Common myeloid progenitor, CD34-positive (primary cell): ENCODE measurements around the gene ISCU.
A peak's percentile ranks its signal among the peaks of the same experiment; 100 is the strongest.

Experiments
- CTCF ChIA-PET: fragments of 350-600 bp; sonication (Branson Sonifier 250); formaldehyde crosslinking; loops from one replicate; lab custom pipeline; 2021; ENCODE audit warnings: antibody characterized with exemption; lab: Charles Lee
- POLR2A ChIA-PET: fragments of 350-600 bp; sonication (Branson Sonifier 250); formaldehyde crosslinking; loops from one replicate; lab custom pipeline; 2021; ENCODE audit warnings: antibody characterized with exemption; lab: Charles Lee
- DNase-seq, 3 donors: peaks; one replicate each; pipeline versions ENCODE4 v3.0.0 to v3.0.0-alpha.2; 2013
- H3K27ac ChIP-seq, 2 experiments: 1 replicate in 1 of 2; 2 replicates in 1 of 2; pipeline ENCODE4 v1.7.0; 2013; ENCODE audit warnings: inconsistent platforms in 2 of 2, low read length in 2 of 2, mild to moderate bottlenecking in 2 of 2, low read depth in 1 of 2, moderate library complexity in 1 of 2; ENCODE audit not compliant: severe bottlenecking in 2 of 2, insufficient read depth in 1 of 2, poor library complexity in 1 of 2
- H3K27me3 ChIP-seq, 5 experiments: replicated peaks in 2 of 5; 1 replicate in 3 of 5; 2 replicates in 2 of 5; pipeline versions ENCODE4 v1.6.1 to v1.7.0; 2013; ENCODE audit warnings: low read length in 4 of 5, mild to moderate bottlenecking in 2 of 5, moderate library complexity in 2 of 5, inconsistent platforms in 1 of 5; ENCODE audit not compliant: insufficient read depth in 5 of 5, control insufficient read depth in 4 of 5
- H3K36me3 ChIP-seq, 4 experiments: 1 replicate in 2 of 4; 2 replicates in 2 of 4; pipeline versions ENCODE4 v1.6.1 to v1.7.0; 2013; ENCODE audit warnings: low read length in 3 of 4, control low read depth in 1 of 4, mild to moderate bottlenecking in 1 of 4; ENCODE audit not compliant: control insufficient read depth in 4 of 4, insufficient read depth in 4 of 4
- H3K4me1 ChIP-seq, 4 experiments: 1 replicate in 3 of 4; 2 replicates in 1 of 4; pipeline versions ENCODE4 v1.6.1 to v1.7.1; 2013; ENCODE audit warnings: low read length in 3 of 4, mild to moderate bottlenecking in 3 of 4, control low read depth in 1 of 4, inconsistent platforms in 1 of 4, moderate library complexity in 1 of 4; ENCODE audit not compliant: control insufficient read depth in 4 of 4, insufficient read depth in 4 of 4; ENCODE audit errors: control extremely low read depth in 1 of 4
- H3K4me3 ChIP-seq, 7 experiments: 1 replicate in 4 of 7; 2 replicates in 3 of 7; pipeline versions ENCODE4 v1.5.1 to v1.7.0; 2013; ENCODE audit warnings: mild to moderate bottlenecking in 7 of 7, low read length in 6 of 7, moderate library complexity in 6 of 7, inconsistent platforms in 2 of 7, low read depth in 2 of 7, control low read depth in 1 of 7; ENCODE audit not compliant: insufficient read depth in 4 of 7, control insufficient read depth in 1 of 7; ENCODE audit errors: extremely low read depth in 1 of 7
- H3K9me3 ChIP-seq, 5 experiments: 1 replicate in 4 of 5; 2 replicates in 1 of 5; pipeline versions ENCODE4 v1.6.1 to v1.7.1; 2013; ENCODE audit warnings: low read length in 4 of 5, mild to moderate bottlenecking in 2 of 5, inconsistent platforms in 1 of 5, low read depth in 1 of 5, moderate library complexity in 1 of 5; ENCODE audit not compliant: control insufficient read depth in 4 of 5, insufficient read depth in 2 of 5; ENCODE audit errors: control extremely low read depth in 1 of 5
- WGBS: methylation state at CpG from one replicate; pipeline ENCODE4 v1.1.5; 2013; ENCODE audit not compliant: insufficient coverage; 5-methylcytosine and 5-hydroxymethylcytosine counted together

Gene ISCU

GRCh38 chr12:108607981-108608600 lies 45.7 kb downstream of the ISCU start:
- Histone ChIP-seq H3K4me1 (peaks cover 0 to 18% (median 12%) of the 10 kb centered on the region in 4 experiments), H3K27me3 (no peaks in the 10 kb centered on the region), H3K27ac (no peak overlapping the region), H3K9me3 (no peaks in the 10 kb centered on the region), H3K4me3 (no peak overlapping the region), H3K36me3 (no peaks in the 10 kb centered on the region)
- POLR2A ChIA-PET: no interaction called here
- DNase-seq: no peak
- 100% methylated on average over 10 of the region's 10 CpGs for WGBS
- CTCF ChIA-PET: interaction anchor here (1.0 to 30.5 kb wide), 4 partner anchors 9 to 40 kb away, joined by 3 to 591 read pairs (median 18); partner anchors contain the start of genes ISCU and SART3

GRCh38 chr12:108608616-108609015 lies 46.2 kb downstream of the ISCU start:
- POLR2A ChIA-PET: no interaction called here

GRCh38 chr12:108609537-108610335 lies 47.3 kb downstream of the ISCU start:
- peaks cover 0 to 18% (median 14%) of the 10 kb centered on the region in 4 experiments for H3K4me1 ChIP-seq
- 28% methylated on average over 21 of the region's 21 CpGs for whole genome bisulfite sequencing
- CTCF ChIA-PET: interaction anchor here (0.8 to 30.5 kb wide), 6 partner anchors 8 to 54 kb away, joined by 3 to 591 read pairs (median 4); partner anchors contain the start of genes ISCU and SART3

More at GRCh38 chr12:108608616-108609015, 46.2 kb downstream of the ISCU start:
- Histone ChIP-seq H3K27ac (no peak overlapping the region), H3K27me3 (no peaks in the 10 kb centered on the region), H3K36me3 (no peaks in the 10 kb centered on the region), H3K9me3 (no peaks in the 10 kb centered on the region), H3K4me1 (peaks cover 0 to 18% (median 14%) of the 10 kb centered on the region in 4 experiments), H3K4me3 (no peak overlapping the region)
- no peak for DNase-seq
- WGBS: 96% methylated on average over 5 of the region's 5 CpGs
- CTCF ChIA-PET: interaction anchor here (1.0 to 30.5 kb wide), 3 partner anchors 9 to 40 kb away, joined by 3 to 591 read pairs (median 32); partner anchors contain the start of genes ISCU and SART3

GRCh38 chr12:108610336-108610815 lies 48.0 kb downstream of the ISCU start:
- ChIA-PET POLR2A (no interaction called here), CTCF (interaction anchor here (0.5 to 30.5 kb wide), 6 partner anchors 14 to 497 kb away, joined by 3 to 591 read pairs (median 4); partner anchors contain the start of genes ISCU and SART3)
- no peaks in the 10 kb centered on the region for H3K9me3 ChIP-seq
- H3K4me3 ChIP-seq: no peak overlapping the region
- DNase-seq: no peak
- 96% methylated on average over 7 of the region's 8 CpGs for WGBS
- peaks cover 0 to 18% (median 14%) of the 10 kb centered on the region in 4 experiments for H3K4me1 ChIP-seq
- H3K27me3 ChIP-seq: no peaks in the 10 kb centered on the region
- no peaks in the 10 kb centered on the region for H3K36me3 ChIP-seq
- no peak overlapping the region for H3K27ac ChIP-seq

More at GRCh38 chr12:108609537-108610335, 47.3 kb downstream of the ISCU start:
- H3K9me3 ChIP-seq: no peaks in the 10 kb centered on the region
- no peaks in the 10 kb centered on the region for H3K27me3 ChIP-seq
- peak overlapping the region in 3 of 7 experiments; percentile 13 to 26 (median 23) for H3K4me3 ChIP-seq
- DNase-seq: peak in 2 of 3 donors; percentile 83 to 87
- no peaks in the 10 kb centered on the region for H3K36me3 ChIP-seq
- POLR2A ChIA-PET: no interaction called here
- H3K27ac ChIP-seq: no peak overlapping the region

GRCh38 chr12:108610856-108611605 lies 48.6 kb downstream of the ISCU start:
- ChIA-PET CTCF (interaction anchor here (0.5 to 30.5 kb wide), 6 partner anchors 15 to 497 kb away, joined by 3 to 591 read pairs (median 4); partner anchors contain the start of genes ISCU and SART3), POLR2A (no interaction called here)
- Histone ChIP-seq H3K36me3 (no peaks in the 10 kb centered on the region), H3K9me3 (peaks cover 0 to 4% (median 0%) of the 10 kb centered on the region in 5 experiments), H3K27me3 (no peaks in the 10 kb centered on the region), H3K27ac (no peak overlapping the region), H3K4me3 (no peak overlapping the region), H3K4me1 (peaks cover 0 to 18% (median 14%) of the 10 kb centered on the region in 4 experiments)
- DNase-seq: no peak
- 96% methylated on average over 6 of the region's 15 CpGs for WGBS

GRCh38 chr12:108611884-108612415 lies 49.6 kb downstream of the ISCU start:
- Histone ChIP-seq H3K9me3 (peaks cover 0 to 6% (median 0%) of the 10 kb centered on the region in 5 experiments), H3K27me3 (no peaks in the 10 kb centered on the region), H3K4me3 (no peak overlapping the region), H3K36me3 (no peaks in the 10 kb centered on the region), H3K27ac (no peak overlapping the region), H3K4me1 (peaks cover 0 to 24% (median 21%) of the 10 kb centered on the region in 4 experiments)
- DNase-seq: peak; percentile 56 to 79 (median 79)
- ChIA-PET CTCF (interaction anchor here (1.0 to 30.5 kb wide), 8 partner anchors 16 to 483 kb away, joined by 3 to 591 read pairs (median 5); partner anchors contain the start of genes ISCU, SART3 and SELPLG), POLR2A (no interaction called here)
- WGBS: 81% methylated on average over 5 of the region's 5 CpGs
